Esophagus (tissue), 2 donors: ENCODE results near the gene EXOSC5. TPM values are rescaled to one million over a fixed set of nuclear protein-coding genes. Genes with fewer than 3 reads are reported as not detected.
A peak's percentile ranks its signal among the peaks of the same experiment; 100 is the strongest.
"Not testable (repeated sequence)": the region's sequence is repeated elsewhere in the genome, so short reads cannot be mapped to it uniquely, and the experiment has no call there.

ENCODE experiments used
- H3K27ac ChIP-seq, 2 donors: one replicate each; pipeline ENCODE4 v1.5.1; 2013; ENCODE audit warnings: low read depth in 2 of 2, mild to moderate bottlenecking in 2 of 2, inconsistent platforms in 1 of 2, low read length in 1 of 2, moderate library complexity in 1 of 2
- H3K27me3 ChIP-seq, 2 donors: one replicate each; pipeline ENCODE4 v1.6.1; 2013; ENCODE audit warnings: low read length in 2 of 2, control low read depth in 1 of 2, mild to moderate bottlenecking in 1 of 2; ENCODE audit not compliant: insufficient read depth in 2 of 2, control insufficient read depth in 1 of 2
- H3K36me3 ChIP-seq, 2 donors: one replicate each; pipeline ENCODE4 v1.6.1; 2013; ENCODE audit warnings: low read length in 1 of 2; ENCODE audit not compliant: control insufficient read depth in 2 of 2, insufficient read depth in 2 of 2
- H3K4me1 ChIP-seq, 2 donors: one replicate each; pipeline ENCODE4 v1.6.1; 2013; ENCODE audit warnings: low read length in 1 of 2; ENCODE audit not compliant: control insufficient read depth in 2 of 2, insufficient read depth in 2 of 2
- H3K4me3 ChIP-seq, 2 donors: one replicate each; pipeline ENCODE4 v1.5.1; 2013; ENCODE audit warnings: low read length in 2 of 2, mild to moderate bottlenecking in 2 of 2, low read depth in 1 of 2, moderate library complexity in 1 of 2
- H3K9me3 ChIP-seq, 2 donors: one replicate each; pipeline ENCODE4 v1.6.1; 2013; ENCODE audit warnings: mild to moderate bottlenecking in 2 of 2, low read depth in 1 of 2, low read length in 1 of 2, moderate library complexity in 1 of 2; ENCODE audit not compliant: control insufficient read depth in 2 of 2, insufficient read depth in 1 of 2
- WGBS, 2 donors: extraction: QIAGEN DNeasy Blood & Tissue Kit; methylation state at CpG; one replicate each; pipeline ENCODE4 v1.1.7; 2013; 5-methylcytosine and 5-hydroxymethylcytosine counted together
- polyA plus RNA-seq, 2 donors: library from polyadenylated mRNA; stranded (reverse); fragments of 200-250 nt; gene quantifications; one replicate each; pipeline ENCODE4 v1.2.3, GENCODE V29; 2013
- donor health status: healthy with polysubstance abuse.
- donor health status: Bipolar disorder and iron deficiency.

Gene EXOSC5
- polyA plus RNA-seq, 2 donors = 26.3 to 31.9 TPM

GRCh38 chr19:41435936-41436673 lies 38.9 kb upstream of the EXOSC5 start:
- Histone ChIP-seq H3K27me3 (no peaks in the 10 kb centered on the region), H3K27ac (no peak overlapping the region), H3K4me3 (no peak overlapping the region), H3K9me3 (no peaks in the 10 kb centered on the region), H3K4me1 (peaks cover 0 to 3% of the 10 kb centered on the region in 2 donors), H3K36me3 (peaks cover 8 to 22% of the 10 kb centered on the region in 2 donors)
- WGBS, 2 donors = 92 to 96% methylated on average over 19 of the region's 19 CpGs

GRCh38 chr19:41435376-41435775 lies 38.2 kb upstream of the EXOSC5 start:
- H3K27me3 ChIP-seq, H3K4me3 ChIP-seq, H3K27ac ChIP-seq, H3K4me1 ChIP-seq, H3K9me3 ChIP-seq: not testable (repeated sequence)
- H3K36me3 ChIP-seq = peaks cover 8 to 25% of the 10 kb centered on the region in 2 donors
- 98% methylated on average over 11 of the region's 11 CpGs for WGBS, 2 donors

GRCh38 chr19:41434450-41434849 lies 37.3 kb upstream of the EXOSC5 start:
- Histone ChIP-seq H3K36me3 (peaks cover 8 to 25% of the 10 kb centered on the region in 2 donors), H3K4me3 (no peak overlapping the region), H3K27ac (no peak overlapping the region), H3K27me3 (no peaks in the 10 kb centered on the region), H3K4me1 (peaks cover 0 to 3% of the 10 kb centered on the region in 2 donors), H3K9me3 (no peaks in the 10 kb centered on the region)
- 76 to 77% methylated on average over 5 of the region's 5 CpGs for WGBS, 2 donors

GRCh38 chr19:41433171-41433570 lies 36.0 kb upstream of the EXOSC5 start:
- Histone ChIP-seq H3K27ac (no peak overlapping the region), H3K4me3 (no peak overlapping the region), H3K36me3 (peaks cover 8 to 25% of the 10 kb centered on the region in 2 donors), H3K27me3 (no peaks in the 10 kb centered on the region), H3K4me1 (peaks cover 2 to 4% of the 10 kb centered on the region in 2 donors), H3K9me3 (no peaks in the 10 kb centered on the region)
- WGBS, 2 donors = 89 to 93% methylated on average over 18 of the region's 18 CpGs

- peaks cover 2 to 4% of the 10 kb centered on the region in 2 donors for H3K4me1 ChIP-seq
- no peaks in the 10 kb centered on the region for H3K9me3 ChIP-seq
- no peaks in the 10 kb centered on the region for H3K27me3 ChIP-seq
- no peak overlapping the region for H3K4me3 ChIP-seq
- no peak overlapping the region for H3K27ac ChIP-seq
- H3K36me3 ChIP-seq = peaks cover 8 to 23% of the 10 kb centered on the region in 2 donors
- 74% methylated on average over 23 of the region's 23 CpGs for WGBS, 2 donors
These were observed 34.5 kb upstream of the EXOSC5 start for GRCh38 chr19:41431426-41432386.

GRCh38 chr19:41430922-41431321 lies 33.8 kb upstream of the EXOSC5 start:
- H3K27me3 ChIP-seq = no peaks in the 10 kb centered on the region
- WGBS, 2 donors = 78 to 79% methylated on average over 6 of the region's 6 CpGs
- no peak overlapping the region for H3K4me3 ChIP-seq
- peaks cover 2 to 12% of the 10 kb centered on the region in 2 donors for H3K4me1 ChIP-seq
- no peak overlapping the region for H3K27ac ChIP-seq
- H3K9me3 ChIP-seq = no peaks in the 10 kb centered on the region
- peaks cover 8 to 30% of the 10 kb centered on the region in 2 donors for H3K36me3 ChIP-seq

GRCh38 chr19:41428481-41428859 lies 31.3 kb upstream of the EXOSC5 start:
- H3K27ac ChIP-seq = peak overlapping the region; percentile 86 to 97
- peaks cover 2 to 22% of the 10 kb centered on the region in 2 donors for H3K4me1 ChIP-seq

GRCh38 chr19:41427647-41428480 lies 30.7 kb upstream of the EXOSC5 start:
- peak overlapping the region; percentile 86 to 97 for H3K27ac ChIP-seq
- peaks cover 12 to 49% of the 10 kb centered on the region in 2 donors for H3K36me3 ChIP-seq
- H3K27me3 ChIP-seq = no peaks in the 10 kb centered on the region
- peaks cover 2 to 23% of the 10 kb centered on the region in 2 donors for H3K4me1 ChIP-seq
- WGBS, 2 donors = 6 to 12% methylated on average over 23 of the region's 23 CpGs
- peak overlapping the region; percentile 59 to 76 for H3K4me3 ChIP-seq
- no peaks in the 10 kb centered on the region for H3K9me3 ChIP-seq

More at GRCh38 chr19:41428481-41428859, 31.3 kb upstream of the EXOSC5 start:
- no peaks in the 10 kb centered on the region for H3K9me3 ChIP-seq
- no peaks in the 10 kb centered on the region for H3K27me3 ChIP-seq
- 64 to 69% methylated on average over 1 of the region's 1 CpG for WGBS, 2 donors
- H3K36me3 ChIP-seq = peaks cover 8 to 49% of the 10 kb centered on the region in 2 donors
- H3K4me3 ChIP-seq = peak overlapping the region; percentile 59 to 76
